Body of pancreas (tissue), 4 donors: ENCODE measurements around the gene CHCHD6.

Source experiments
- POLR2A ChIP-seq, 3 donors: fragments of 450-650 bp; IDR thresholded peaks; one replicate each; pipeline ENCODE4 v1.6.1; 2016; ENCODE audit warnings: antibody characterized with exemption in 3 of 3, mild to moderate bottlenecking in 2 of 3
- TF ChIP-seq, protein P1 (sequence below), 7 experiments: fragments of 450-650 bp in 4 of 7; fragments of 200-600 bp in 3 of 7; sonication (generic) in 3 of 7; IDR thresholded peaks; one replicate each; pipeline ENCODE4 v1.5.1; 2016 to 2019; ENCODE audit warnings: antibody characterized with exemption in 7 of 7

DNA sequence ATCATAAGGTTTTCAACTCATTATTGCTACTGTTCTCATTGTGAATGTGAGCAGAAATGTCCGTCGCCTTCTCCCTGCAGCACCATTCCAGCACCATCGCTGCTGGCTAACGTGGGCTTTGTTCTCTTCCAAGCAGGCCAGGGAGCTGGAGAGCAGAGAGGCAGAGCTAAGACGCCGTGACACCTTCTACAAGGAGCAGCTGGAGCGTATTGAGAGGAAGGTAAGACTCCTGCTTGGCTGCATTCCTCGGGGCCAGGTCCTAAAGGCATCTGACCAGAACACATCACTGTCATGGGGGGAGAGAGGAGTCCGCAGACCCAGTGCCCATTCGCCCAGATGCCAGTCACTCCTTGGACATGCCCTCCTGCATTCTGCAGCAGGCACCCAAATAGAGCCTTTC, 148.5 kb downstream of the CHCHD6 start:
- TF ChIP-seq, protein P1, sequence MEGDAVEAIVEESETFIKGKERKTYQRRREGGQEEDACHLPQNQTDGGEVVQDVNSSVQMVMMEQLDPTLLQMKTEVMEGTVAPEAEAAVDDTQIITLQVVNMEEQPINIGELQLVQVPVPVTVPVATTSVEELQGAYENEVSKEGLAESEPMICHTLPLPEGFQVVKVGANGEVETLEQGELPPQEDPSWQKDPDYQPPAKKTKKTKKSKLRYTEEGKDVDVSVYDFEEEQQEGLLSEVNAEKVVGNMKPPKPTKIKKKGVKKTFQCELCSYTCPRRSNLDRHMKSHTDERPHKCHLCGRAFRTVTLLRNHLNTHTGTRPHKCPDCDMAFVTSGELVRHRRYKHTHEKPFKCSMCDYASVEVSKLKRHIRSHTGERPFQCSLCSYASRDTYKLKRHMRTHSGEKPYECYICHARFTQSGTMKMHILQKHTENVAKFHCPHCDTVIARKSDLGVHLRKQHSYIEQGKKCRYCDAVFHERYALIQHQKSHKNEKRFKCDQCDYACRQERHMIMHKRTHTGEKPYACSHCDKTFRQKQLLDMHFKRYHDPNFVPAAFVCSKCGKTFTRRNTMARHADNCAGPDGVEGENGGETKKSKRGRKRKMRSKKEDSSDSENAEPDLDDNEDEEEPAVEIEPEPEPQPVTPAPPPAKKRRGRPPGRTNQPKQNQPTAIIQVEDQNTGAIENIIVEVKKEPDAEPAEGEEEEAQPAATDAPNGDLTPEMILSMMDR (IDR thresholded peaks at IDR 0.05) = no peak
- no peak for TF ChIP-seq POLR2A (IDR thresholded peaks at IDR 0.05)
